ENCODE measurements around the gene C14orf132. TPM values are rescaled to one million over a fixed set of nuclear protein-coding genes. Genes with fewer than 3 reads are reported as not detected.

The C14orf132 gene
- total RNA-seq: 0.21 and 0.24 TPM in 2 replicates

DNA sequence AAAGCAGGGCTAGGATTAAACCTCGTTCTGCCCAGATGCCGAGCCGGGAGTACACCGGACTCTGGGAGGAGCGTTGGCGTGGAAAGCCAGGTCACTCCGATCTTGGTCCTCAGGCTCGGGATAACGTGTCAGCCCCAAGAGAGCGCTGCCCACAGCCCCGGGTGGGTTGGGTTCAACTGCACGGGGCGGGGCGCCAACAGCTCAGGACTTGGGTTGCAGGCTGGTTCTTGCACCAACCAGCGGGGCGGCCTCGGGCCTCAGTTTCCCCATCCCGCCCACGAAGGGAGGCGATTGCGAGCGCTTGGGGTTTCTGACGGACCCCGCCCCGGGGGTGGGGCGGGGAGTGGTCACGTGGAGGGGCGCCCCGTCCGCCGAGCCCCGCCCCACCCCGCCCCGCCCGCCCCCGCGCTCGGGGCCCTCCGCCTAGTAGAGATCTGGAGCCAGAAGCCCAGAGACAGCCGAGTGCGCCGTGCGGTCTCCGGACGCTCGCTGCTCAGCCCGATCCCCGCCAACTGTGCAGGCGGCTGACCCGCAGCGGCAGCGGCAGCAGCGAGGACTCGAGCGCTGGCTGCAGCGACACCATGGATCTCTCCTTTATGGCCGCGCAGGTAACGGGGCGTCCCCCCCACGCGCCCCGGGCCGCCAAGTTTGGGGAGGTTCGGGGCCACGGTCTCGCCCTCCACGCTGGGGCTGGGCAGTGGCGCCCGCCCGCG is at the start of gene C14orf132:
Gene C14orf132 (plus strand): TSS at position 443 of the 713 bp plus-strand sequence. CDS start 139 bp downstream, at position 582.

Other genes starting within 250 kb of the C14orf132 start
- gene TUNAR, start 162.5 kb upstream of the C14orf132 start, total RNA-seq: 0.24 TPM in 1 of 2 replicates, not detected in the other
- 0.64 and 2.9 TPM in 2 replicates for gene BDKRB2, start 165.5 kb downstream of the C14orf132 start, total RNA-seq
- 0.96 and 3.6 TPM in 2 replicates for gene BDKRB1, start 216.8 kb downstream of the C14orf132 start, total RNA-seq